HCT116 (cell line): Measurements from ENCODE around the gene SHOC2. TPM values are rescaled to one million over a fixed set of nuclear protein-coding genes. Genes with fewer than 3 reads are reported as not detected.

Experiments
- ATAC-seq: fragments of 200-7000 bp; cut with Tn5 transposase; 2 replicates; pipeline ENCODE4 v1.9.1; 2020; ENCODE audit warnings: mild to moderate bottlenecking, moderate library complexity
- Bru-seq: library from RNA; stranded (reverse); fragments of 400-500 nt; gene quantifications from one replicate; lab custom pipeline; 2021; lab: Mats Ljungman, UMichigan
- BruChase-seq, 2 experiments: library from RNA; stranded (reverse); fragments of 400-500 nt; gene quantifications; one replicate each; lab custom pipeline; 2021; lab: Mats Ljungman, UMichigan
- BruUV-seq: library from RNA; stranded (reverse); fragments of 400-500 nt; replicated peaks from 2 replicates; lab custom pipeline; 2021; lab: Mats Ljungman, UMichigan
- CTCF ChIA-PET: fragments of 300-600 bp; sonication (Branson Sonifier 250); formaldehyde crosslinking; loops from one replicate; lab custom pipeline; 2021; ENCODE audit warnings: antibody characterized with exemption; lab: Charles Lee
- POLR2A ChIA-PET: fragments of 300-600, 350-600 bp; sonication (Branson Sonifier 250); formaldehyde crosslinking; loops from one replicate; lab custom pipeline; 2021; ENCODE audit warnings: antibody characterized with exemption; lab: Charles Lee
- RAD21 ChIA-PET, 2 experiments: fragments of 300-600 bp; sonication (Branson Sonifier 250); formaldehyde crosslinking; loops; one replicate each; lab custom pipeline; 2023; ENCODE audit warnings: low total read pairs in 2 of 2; ENCODE audit not compliant: uncharacterized antibody in 2 of 2, unreplicated experiment in 2 of 2, low non-redundant PET in 1 of 2; lab: Charles Lee
- DNase-seq: peaks from one replicate; pipeline ENCODE4 v3.0.0-alpha.2; 2010; ENCODE audit warnings: low read depth, low spot score
- H2AFZ ChIP-seq: fragments of 200-600 bp; shearing (Covaris generic), sonication (generic); 2 replicates; pipeline ENCODE4 v1.6.1; 2017; ENCODE audit warnings: low read depth, mixed run types, mixed read lengths, antibody characterized with exemption, low read length; ENCODE audit not compliant: poor library complexity, severe bottlenecking
- H3K27ac ChIP-seq: 2 replicates; pipeline ENCODE4 v1.5.1; 2012; ENCODE audit warnings: low read depth, low read length
- H3K27me3 ChIP-seq: fragments of 200-600 bp; sonication (generic); 2 replicates; pipeline ENCODE4 v1.6.1; 2016; ENCODE audit warnings: mixed run types, low read length, mixed read lengths; ENCODE audit not compliant: insufficient read depth
- H3K36me3 ChIP-seq, 2 experiments: fragments of 200-500 bp in 1 of 2; fragments of 200-600 bp in 1 of 2; sonication (Bioruptor generic) in 1 of 2; sonication (generic) in 1 of 2; 2 replicates each; pipeline versions ENCODE4 v1.5.1 to v1.6.1; 2014 to 2016; ENCODE audit warnings: low read length in 2 of 2, inconsistent platforms in 1 of 2, mixed read lengths in 1 of 2, mixed run types in 1 of 2; ENCODE audit not compliant: insufficient read depth in 2 of 2, control insufficient read depth in 1 of 2
- H3K4me1 ChIP-seq, 2 experiments: fragments of 200-600 bp in 1 of 2; sonication (generic) in 1 of 2; 2 replicates each; pipeline versions ENCODE4 v1.5.1 to v1.6.1; 2012 to 2017; ENCODE audit warnings: low read length in 2 of 2, inconsistent platforms in 1 of 2, mild to moderate bottlenecking in 1 of 2, mixed read lengths in 1 of 2, mixed run types in 1 of 2, moderate library complexity in 1 of 2; ENCODE audit not compliant: insufficient read depth in 2 of 2, control insufficient read depth in 1 of 2
- H3K4me2 ChIP-seq: fragments of 200-600 bp; sonication (generic); 2 replicates; pipeline ENCODE4 v1.6.1; 2017; ENCODE audit warnings: mixed run types, low read length, mixed read lengths
- H3K4me3 ChIP-seq, 2 experiments: fragments of 200-600 bp in 1 of 2; sonication (generic) in 1 of 2; replicated peaks in 1 of 2; 2 replicates each; pipeline ENCODE4 v1.5.1; 2011 to 2016; ENCODE audit warnings: low read length in 2 of 2, control low read depth in 1 of 2, low read depth in 1 of 2, mild to moderate bottlenecking in 1 of 2, mixed read lengths in 1 of 2, mixed run types in 1 of 2
- H3K79me2 ChIP-seq: fragments of 200-600 bp; sonication (generic); 2 replicates; pipeline ENCODE4 v1.6.1; 2017; ENCODE audit warnings: mild to moderate bottlenecking, mixed run types, low read length, moderate library complexity, mixed read lengths; ENCODE audit not compliant: insufficient read depth
- H3K9ac ChIP-seq: fragments of 200-600 bp; sonication (generic); 2 replicates; pipeline ENCODE4 v1.6.1; 2016; ENCODE audit warnings: low read length, mixed read lengths
- H3K9me2 ChIP-seq: fragments of 200-600 bp; sonication (generic), shearing (Covaris generic); 2 replicates; pipeline ENCODE4 v1.6.1; 2017; ENCODE audit warnings: mixed run types, mild to moderate bottlenecking, moderate library complexity; ENCODE audit not compliant: insufficient read depth
- H3K9me3 ChIP-seq, 2 experiments: fragments of 200-500 bp in 1 of 2; fragments of 200-600 bp in 1 of 2; sonication (Bioruptor generic) in 1 of 2; sonication (generic) in 1 of 2; 2 replicates each; pipeline ENCODE4 v1.6.1; 2014 to 2017; ENCODE audit warnings: low read length in 2 of 2, mixed read lengths in 2 of 2, inconsistent platforms in 1 of 2, low read depth in 1 of 2, mild to moderate bottlenecking in 1 of 2, mixed run types in 1 of 2, moderate library complexity in 1 of 2; ENCODE audit not compliant: control insufficient read depth in 1 of 2, insufficient read depth in 1 of 2
- H4K20me1 ChIP-seq: fragments of 200-600 bp; sonication (generic), shearing (Covaris generic); 2 replicates; pipeline ENCODE4 v1.6.1; 2017; ENCODE audit warnings: mixed run types, mild to moderate bottlenecking, moderate library complexity; ENCODE audit not compliant: insufficient read depth
- CEBPB ChIP-seq: IDR thresholded peaks from 2 replicates; pipeline ENCODE4 v1.6.1; 2012; ENCODE audit warnings: low read depth
- CTCF ChIP-seq, 3 experiments: fragments of 200-600 bp in 1 of 3; sonication (generic) in 1 of 3; IDR thresholded peaks in 2 of 3; conservative IDR thresholded peaks in 1 of 3; 2 replicates each; pipeline ENCODE4 v1.5.1; 2012 to 2017; ENCODE audit warnings: low read depth in 2 of 3, low read length in 2 of 3, antibody characterized with exemption in 1 of 3, borderline replicate concordance in 1 of 3, control low read depth in 1 of 3, mild to moderate bottlenecking in 1 of 3, mixed read lengths in 1 of 3, mixed run types in 1 of 3, moderate library complexity in 1 of 3; ENCODE audit not compliant: insufficient read depth in 1 of 3
- EGR1 ChIP-seq: IDR thresholded peaks from 2 replicates; pipeline ENCODE4 v1.6.1; 2012; ENCODE audit warnings: low read depth
- ELF1 ChIP-seq: IDR thresholded peaks from 2 replicates; pipeline ENCODE4 v1.6.1; 2012; ENCODE audit warnings: low read depth, borderline replicate concordance
- EZH2 ChIP-seq: fragments of 200-600 bp; sonication (generic); IDR thresholded peaks from 2 replicates; pipeline ENCODE4 v1.6.1; 2017; ENCODE audit warnings: antibody characterized with exemption, mixed run types
- EZH2phosphoT487 ChIP-seq: fragments of 200-600 bp; IDR thresholded peaks from 2 replicates; pipeline ENCODE4 v1.6.1; 2018; ENCODE audit warnings: antibody characterized with exemption, borderline replicate concordance
- FOSL1 ChIP-seq: IDR thresholded peaks from 2 replicates; pipeline ENCODE4 v1.6.1; 2012; ENCODE audit warnings: low read depth
- JUND ChIP-seq: IDR thresholded peaks from 2 replicates; pipeline ENCODE4 v1.6.1; 2012
- POLR2A ChIP-seq: IDR thresholded peaks from 2 replicates; pipeline ENCODE4 v1.7.0; 2011; ENCODE audit warnings: borderline replicate concordance; ENCODE audit not compliant: insufficient read depth, insufficient read length; ENCODE audit errors: extremely low read depth
- POLR2AphosphoS5 ChIP-seq: IDR thresholded peaks from 2 replicates; pipeline ENCODE4 v1.6.1; 2011; ENCODE audit warnings: mild to moderate bottlenecking, low read depth, low read length, moderate library complexity
- REST ChIP-seq: IDR thresholded peaks from 2 replicates; pipeline ENCODE4 v1.6.1; 2012; ENCODE audit warnings: low read depth
- SP1 ChIP-seq: IDR thresholded peaks from 2 replicates; pipeline ENCODE4 v1.6.1; 2012; ENCODE audit warnings: low read depth
- SRF ChIP-seq: IDR thresholded peaks from 2 replicates; pipeline ENCODE4 v1.6.1; 2012; ENCODE audit warnings: low read depth
- TCF7L2 ChIP-seq: IDR thresholded peaks from 2 replicates; pipeline ENCODE4 v1.7.0; 2011; ENCODE audit warnings: borderline replicate concordance, inconsistent platforms; ENCODE audit not compliant: insufficient read depth, insufficient read length; ENCODE audit errors: extremely low read depth
- YY1 ChIP-seq: IDR thresholded peaks from 2 replicates; pipeline ENCODE4 v1.6.1; 2011; ENCODE audit warnings: low read length, low read depth, moderate library complexity, mild to moderate bottlenecking; ENCODE audit not compliant: insufficient replicate concordance; ENCODE audit errors: extremely low read depth
- ZBTB33 ChIP-seq: IDR thresholded peaks from 2 replicates; pipeline ENCODE4 v1.6.1; 2011; ENCODE audit warnings: mild to moderate bottlenecking, low read length, moderate library complexity; ENCODE audit not compliant: insufficient replicate concordance; ENCODE audit errors: extremely low read depth
- ZFX ChIP-seq: fragments of 450-650 bp; IDR thresholded peaks from 2 replicates; pipeline ENCODE4 v1.6.1; 2017
- ZNF274 ChIP-seq: fragments of 200-500 bp; sonication (Bioruptor generic); IDR thresholded peaks from 2 replicates; pipeline ENCODE4 v1.6.1; 2014; ENCODE audit warnings: mild to moderate bottlenecking, low read depth, low read length, inconsistent platforms
- intact Hi-C: fragments of 100-400 bp; cut with micrococcal nuclease; formaldehyde crosslinking; loops from 2 replicates; pipeline ENCODE4 v1.10.0; 2022
- long read RNA-seq: library from polyadenylated mRNA; unstranded; transcript quantifications from one replicate; pipeline ENCODE4 v2.0.0, GENCODE V29; 2021; ENCODE audit not compliant: unreplicated experiment
- polyA plus RNA-seq: library from polyadenylated mRNA; unstranded; fragments of >200 nt; gene quantifications from 2 replicates; pipeline ENCODE4 v1.2.1, GENCODE V29; 2012; ENCODE audit warnings: missing spikeins
- total RNA-seq: library from RNA; stranded (reverse); gene quantifications from one replicate; pipeline ENCODE4 v1.2.1, GENCODE V29; 2021; ENCODE audit not compliant: unreplicated experiment

Gene SHOC2
- total RNA-seq (39.5 TPM), Bru-seq, nascent RNA (percentile 92 among the genes with signal in this experiment), BruChase-seq, experiment 1, labeled RNA remaining after a 6-hour chase (percentile 83 among the genes with signal in this experiment), BruChase-seq, experiment 2, labeled RNA remaining after a 2-hour chase (percentile 87 among the genes with signal in this experiment)
- 8.8 and 12.7 TPM in 2 replicates for polyA plus RNA-seq
- long read RNA-seq, transcript SHOC2-202 (9 exons, 3,943 nt), result major isoform, 65 of 112 reads
- long read RNA-seq, partial matches to known transcripts, result 23 of 112 reads
- long read RNA-seq, other reads (novel, unspliced or antisense), result 23 of 112 reads

GRCh38 chr10:110919349-110919931 is at the start of gene SHOC2:
Gene SHOC2, plus strand, starts transcription at chr10:110919604. Its CDS starts 44,755 bp downstream, at chr10:110964359.
- ChIA-PET POLR2A (interaction anchor here (0.6 to 3.0 kb wide), 19 partner anchors 9 to 1456 kb away, joined by 3 to 35 read pairs (median 5); partner anchors contain the start of gene PDCD4), RAD21 (interaction anchor here in 1 of 2 experiments (1.2 kb wide), 1 partner anchor 173 kb away, joined by 3 read pairs; no protein-coding TSS in a partner anchor), CTCF (interaction anchor here (0.6 to 1.8 kb wide), 12 partner anchors 17 to 784 kb away, joined by 3 to 9 read pairs (median 3); no protein-coding TSS in a partner anchor)
- intact Hi-C loops, result no loop called here
- Histone ChIP-seq H3K4me3 (peak within 1 kb of the TSS; percentile 80 to 86), H3K79me2 (peaks cover 48% of the 10 kb centered on the region), H3K27me3 (no peaks in the 10 kb centered on the region), H3K9ac (peak within 1 kb of the TSS; percentile 77), H2AFZ (peak within 1 kb of the TSS; percentile 76), H3K4me1 (peaks cover 4 to 17% of the 10 kb centered on the region in 2 experiments; a peak in 3 of 4 replicates), H3K27ac (peak within 1 kb of the TSS; percentile 83), H3K9me3 (no peaks in the 10 kb centered on the region), H3K4me2 (peak within 1 kb of the TSS; percentile 89), H3K9me2 (no peaks in the 10 kb centered on the region), H3K36me3 (no peaks in the 10 kb centered on the region), H4K20me1 (no peaks in the 10 kb centered on the region; the same call in 1 of the 2 replicates)
- DNase-seq, result no peak
- BruUV-seq, result no TSS peak
- peak; percentile 44 for ATAC-seq
- TF ChIP-seq FOSL1 (no peak), EZH2phosphoT487 (no peak), YY1 (no peak), ELF1 (no peak), CTCF (IDR thresholded peaks at IDR 0.05 in 2 of 3, conservative IDR thresholded peaks at IDR 0.05 in 1 of 3; ENCODE audit: borderline replicate concordance in 1 of 3, insufficient read depth in 1 of 3, low read depth in 2 of 3, low read length in 2 of 3) (peak in 1 of 3 experiments; percentile 19; a peak in 1 of 6 replicates), CEBPB (no peak), ZNF274 (no peak), EGR1 (no peak), SRF (no peak), REST (no peak), ZFX (peak; percentile 95), ZBTB33 (no peak), POLR2AphosphoS5 (peak; percentile 89), SP1 (no peak), TCF7L2 (no peak), POLR2A (peak; percentile 81), EZH2 (no peak), JUND (no peak)
